GM12874 (cell line): ENCODE data around the gene CEMP1.

Experiments
- CTCF ChIP-seq: IDR thresholded peaks from 2 replicates; pipeline ENCODE4 v1.5.1; 2011; ENCODE audit warnings: low read depth, mild to moderate bottlenecking, control low read depth, low read length, moderate library complexity; ENCODE audit not compliant: insufficient read depth

The CEMP1 gene

GRCh38 chr16:2493605-2494004 is 37.6 kb downstream of the CEMP1 start:
- no peak for TF ChIP-seq CTCF

GRCh38 chr16:2492292-2492691 is 38.9 kb downstream of the CEMP1 start:
- no peak for TF ChIP-seq CTCF

GRCh38 chr16:2490190-2491105 is 40.8 kb downstream of the CEMP1 start:
- TF ChIP-seq CTCF: no peak

GRCh38 chr16:2489581-2489980 is 41.6 kb downstream of the CEMP1 start:
- TF ChIP-seq CTCF: no peak

GRCh38 chr16:2487903-2488531 is 43.2 kb downstream of the CEMP1 start:
- no peak for TF ChIP-seq CTCF

- TF ChIP-seq CTCF: no peak
These were observed 43.7 kb downstream of the CEMP1 start for GRCh38 chr16:2487517-2487842.

GRCh38 chr16:2486645-2487516 is 44.3 kb downstream of the CEMP1 start:
- TF ChIP-seq CTCF: peak; percentile 40; the same call in 1 of the 2 replicates
